MCF 10A (cell line): Measurements from ENCODE around the gene ELAPOR1. TPM values are rescaled to one million over a fixed set of nuclear protein-coding genes. Genes with fewer than 3 reads are reported as not detected.

Experiments used
- BruUV-seq: library from RNA; stranded (reverse); fragments of 400-500 nt; replicated peaks from 2 replicates; lab custom pipeline; 2021; lab: Mats Ljungman, UMichigan
- CTCF ChIA-PET: fragments of 300-600 bp; sonication (Branson Sonifier 250); formaldehyde crosslinking; extraction: SDS; loops from one replicate; lab custom pipeline; 2021; ENCODE audit warnings: antibody characterized with exemption, inconsistent platforms; lab: Yijun Ruan, JAX
- POLR2A ChIA-PET: fragments of 300-600, 350-650 bp; sonication (Branson Sonifier 250); formaldehyde crosslinking; extraction: SDS; loops from one replicate; lab custom pipeline; 2020; ENCODE audit warnings: antibody characterized with exemption, inconsistent platforms; lab: Yijun Ruan, JAX
- DNase-seq: peaks from one replicate; pipeline ENCODE4 v3.0.0-alpha.2; 2018; ENCODE audit not compliant: unreplicated experiment
- H3K27ac Mint-ChIP-seq: one replicate; pipeline ENCODE4 v1.8.0; 2022; ENCODE audit warnings: mild to moderate bottlenecking, low read depth, mixed read lengths; ENCODE audit not compliant: unreplicated experiment
- H3K27me3 Mint-ChIP-seq: one replicate; pipeline ENCODE4 v1.8.0; 2022; ENCODE audit warnings: mixed read lengths; ENCODE audit not compliant: insufficient read depth, unreplicated experiment
- H3K36me3 Mint-ChIP-seq: one replicate; pipeline ENCODE4 v1.8.0; 2022; ENCODE audit warnings: mild to moderate bottlenecking, moderate library complexity, mixed read lengths; ENCODE audit not compliant: insufficient read depth, unreplicated experiment
- H3K4me1 Mint-ChIP-seq: one replicate; pipeline ENCODE4 v1.8.0; 2022; ENCODE audit warnings: mixed read lengths; ENCODE audit not compliant: insufficient read depth, unreplicated experiment
- H3K4me3 Mint-ChIP-seq: one replicate; pipeline ENCODE4 v1.8.0; 2022; ENCODE audit warnings: mild to moderate bottlenecking, moderate library complexity, mixed read lengths; ENCODE audit not compliant: unreplicated experiment
- H3K9me3 Mint-ChIP-seq: one replicate; pipeline ENCODE4 v1.8.0; 2022; ENCODE audit warnings: mixed read lengths; ENCODE audit not compliant: unreplicated experiment
- CTCF ChIP-seq: fragments of 200-600 bp; IDR thresholded peaks from one replicate; pipeline ENCODE4 v1.8.0; 2022; ENCODE audit warnings: antibody characterized with exemption, mild to moderate bottlenecking; ENCODE audit not compliant: unreplicated experiment
- intact Hi-C: fragments of 100-400 bp; cut with micrococcal nuclease; formaldehyde crosslinking; loops from 2 replicates; pipeline ENCODE4 v1.14.1; 2022
- total RNA-seq: library from RNA; stranded (reverse); gene quantifications from 2 replicates; pipeline ENCODE4 v1.2.3, GENCODE V29; 2022

Gene ELAPOR1
- total RNA-seq, 1 experiment from 2014 or later, result 0.58 TPM

GRCh38 chr1:109091839-109092193 is 22.1 kb upstream of the ELAPOR1 start:
- Mint-ChIP-seq H3K36me3 (peaks cover 52% of the 10 kb centered on the region), H3K4me1 (peaks cover 12% of the 10 kb centered on the region), H3K9me3 (no peaks in the 10 kb centered on the region), H3K4me3 (peak overlapping the region; percentile 80), H3K27me3 (no peaks in the 10 kb centered on the region), H3K27ac (peak overlapping the region; percentile 96)
- ChIA-PET CTCF (interaction anchor here (0.5 to 2.9 kb wide), 9 partner anchors 8 to 300 kb away, joined by 3 to 12 read pairs (median 3); no protein-coding TSS in a partner anchor), POLR2A (interaction anchor here (0.7 to 3.9 kb wide), 17 partner anchors 8 to 380 kb away, joined by 3 to 97 read pairs (median 11); partner anchors contain the start of genes CLCC1, SARS1, TAF13 and WDR47)
- no TSS peak for BruUV-seq
- intact Hi-C loops, result no loop called here
- no peak for TF ChIP-seq CTCF
- DNase-seq, result no peak

DNA sequence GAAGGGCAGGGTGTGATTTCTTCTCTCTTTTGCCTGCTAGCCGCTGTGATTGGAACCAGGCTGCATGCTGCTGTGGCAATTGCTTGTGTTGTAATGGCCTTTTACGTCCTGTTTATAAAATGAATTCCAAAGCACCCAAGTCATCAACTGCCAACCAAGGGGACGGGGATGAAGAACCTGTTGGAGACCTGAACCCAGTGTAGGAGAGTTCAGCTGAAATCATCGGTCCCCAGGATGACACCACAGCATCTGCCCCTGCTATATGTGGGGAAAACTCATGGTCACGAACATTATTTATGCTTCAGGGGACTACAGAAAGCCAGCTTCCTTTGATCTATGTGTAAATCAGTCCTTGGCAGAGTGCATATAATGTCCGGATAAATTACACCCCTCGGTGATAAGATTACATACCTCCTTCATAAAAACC is 19.5 kb upstream of the ELAPOR1 start:
- H3K27ac Mint-ChIP-seq, result no peak overlapping the region
- peaks cover 52% of the 10 kb centered on the region for H3K36me3 Mint-ChIP-seq
- H3K4me3 Mint-ChIP-seq, result no peak overlapping the region
- no peaks in the 10 kb centered on the region for H3K9me3 Mint-ChIP-seq
- no peaks in the 10 kb centered on the region for H3K27me3 Mint-ChIP-seq
- ChIA-PET CTCF (interaction anchor here (0.7 kb wide), 1 partner anchor 275 kb away, joined by 3 read pairs; no protein-coding TSS in a partner anchor), POLR2A (no interaction called here)
- intact Hi-C loops, result no loop called here
- TF ChIP-seq CTCF, result no peak
- H3K4me1 Mint-ChIP-seq, result peaks cover 12% of the 10 kb centered on the region
- peak; percentile 19 for DNase-seq
- no TSS peak for BruUV-seq

GRCh38 chr1:109094871-109095270 is 19.0 kb upstream of the ELAPOR1 start:
- Mint-ChIP-seq H3K4me3 (no peak overlapping the region), H3K27me3 (no peaks in the 10 kb centered on the region), H3K27ac (no peak overlapping the region), H3K9me3 (no peaks in the 10 kb centered on the region), H3K4me1 (peaks cover 12% of the 10 kb centered on the region), H3K36me3 (peaks cover 53% of the 10 kb centered on the region)
- POLR2A ChIA-PET, result interaction anchor here (1.2 kb wide), 1 partner anchor 11 kb away, joined by 3 read pairs; no protein-coding TSS in a partner anchor
- no peak for TF ChIP-seq CTCF
- BruUV-seq, result no TSS peak
- CTCF ChIA-PET, result interaction anchor here (0.7 kb wide), 1 partner anchor 275 kb away, joined by 3 read pairs; no protein-coding TSS in a partner anchor
- no peak for DNase-seq
- intact Hi-C loops, result no loop called here

- no peaks in the 10 kb centered on the region for H3K27me3 Mint-ChIP-seq
These were observed 18.3 kb upstream of the ELAPOR1 start for GRCh38 chr1:109095631-109096030.

More at GRCh38 chr1:109095631-109096030, 18.3 kb upstream of the ELAPOR1 start:
- CTCF ChIA-PET, result interaction anchor here (0.6 to 0.9 kb wide), 3 partner anchors 24 to 437 kb away, joined by 3 to 4 read pairs (median 3); no protein-coding TSS in a partner anchor
- Mint-ChIP-seq H3K27ac (no peak overlapping the region), H3K4me3 (no peak overlapping the region), H3K4me1 (peaks cover 12% of the 10 kb centered on the region), H3K9me3 (no peaks in the 10 kb centered on the region), H3K36me3 (peaks cover 54% of the 10 kb centered on the region)
- BruUV-seq, result no TSS peak
- no peak for TF ChIP-seq CTCF
- POLR2A ChIA-PET, result interaction anchor here (0.6 to 1.4 kb wide), 6 partner anchors 12 to 172 kb away, joined by 3 to 9 read pairs (median 3); partner anchors contain the start of gene TAF13
- intact Hi-C loops, result no loop called here
- no peak for DNase-seq
